ENCODE results near the gene RXRB.

The RXRB gene

GRCh38 chr6:33212857-33213165 lies 12.3 kb upstream of the RXRB start:
- Histone ChIP-seq H3K9me3 (ENCODE audit: severe bottlenecking) (no peaks in the 10 kb centered on the region), H3K4me1 (ENCODE audit: insufficient read depth, poor library complexity, severe bottlenecking) (peaks cover 7% of the 10 kb centered on the region), H3K27me3 (ENCODE audit: insufficient read depth, poor library complexity, severe bottlenecking) (no peaks in the 10 kb centered on the region), H3K27ac (ENCODE audit: poor library complexity, severe bottlenecking) (no peak overlapping the region), H3K36me3 (ENCODE audit: low read depth) (peaks cover 17% of the 10 kb centered on the region), H3K4me3 (ENCODE audit: severe bottlenecking) (peak overlapping the region; percentile 29)
- DNase-seq (ENCODE audit: low spot score), result no peak
- TF ChIP-seq CTCF (IDR thresholded peaks at IDR 0.05; ENCODE audit: poor library complexity, severe bottlenecking), result no peak
- ATAC-seq (ENCODE audit: low read depth), result no peak

DNA sequence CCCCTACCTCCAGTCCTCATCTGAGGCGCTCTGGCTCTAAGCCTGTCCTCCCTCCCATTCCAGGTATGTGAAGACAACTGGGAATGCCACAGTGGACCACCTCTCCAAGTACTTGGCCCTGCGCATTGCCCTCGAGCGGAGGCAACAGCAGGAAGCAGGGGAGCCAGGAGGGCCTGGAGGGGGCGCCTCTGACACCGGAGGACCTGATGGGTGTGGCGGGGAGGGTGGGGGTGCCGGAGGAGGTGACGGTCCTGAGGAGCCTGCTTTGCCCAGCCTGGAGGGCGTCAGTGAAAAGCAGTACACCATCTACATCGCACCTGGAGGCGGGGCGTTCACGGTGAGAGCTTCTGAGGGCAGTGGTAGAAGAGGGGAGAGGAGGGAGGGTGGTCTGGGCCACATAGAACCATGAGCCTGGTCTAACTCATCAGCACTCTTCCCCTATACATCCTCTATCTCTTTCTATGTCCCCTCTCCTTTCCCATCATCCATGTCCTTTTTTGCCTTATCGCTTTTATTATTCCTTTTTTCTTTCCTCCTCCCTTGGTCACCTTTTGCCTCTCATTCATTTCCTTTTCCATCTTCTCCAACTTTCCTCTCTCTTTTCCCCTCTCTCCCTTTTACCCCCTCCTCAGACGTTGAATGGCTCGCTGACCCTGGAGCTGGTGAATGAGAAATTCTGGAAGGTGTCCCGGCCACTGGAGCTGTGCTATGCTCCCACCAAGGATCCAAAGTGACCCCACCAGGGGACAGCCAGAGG lies 11.4 kb upstream of the RXRB start:
- no peak overlapping the region for H3K27ac ChIP-seq (ENCODE audit: poor library complexity, severe bottlenecking)
- TF ChIP-seq CTCF (IDR thresholded peaks at IDR 0.05; ENCODE audit: poor library complexity, severe bottlenecking), result no peak
- H3K4me1 ChIP-seq (ENCODE audit: insufficient read depth, poor library complexity, severe bottlenecking), result peaks cover 2% of the 10 kb centered on the region
- DNase-seq (ENCODE audit: low spot score) (peak; percentile 47), ATAC-seq (ENCODE audit: low read depth) (no peak)
- peaks cover 17% of the 10 kb centered on the region for H3K36me3 ChIP-seq (ENCODE audit: low read depth)
- no peak overlapping the region for H3K4me3 ChIP-seq (ENCODE audit: severe bottlenecking)
- H3K9me3 ChIP-seq (ENCODE audit: severe bottlenecking), result no peaks in the 10 kb centered on the region
- no peaks in the 10 kb centered on the region for H3K27me3 ChIP-seq (ENCODE audit: insufficient read depth, poor library complexity, severe bottlenecking)

- no peak for TF ChIP-seq CTCF (IDR thresholded peaks at IDR 0.05; ENCODE audit: poor library complexity, severe bottlenecking)
Observed at GRCh38 chr6:33211136-33211535, 10.7 kb upstream of the RXRB start.

GRCh38 chr6:33209856-33210255 lies 9.4 kb upstream of the RXRB start:
- H3K9me3 ChIP-seq (ENCODE audit: severe bottlenecking), result no peaks in the 10 kb centered on the region
- TF ChIP-seq CTCF (IDR thresholded peaks at IDR 0.05; ENCODE audit: poor library complexity, severe bottlenecking), result no peak
- ATAC-seq (ENCODE audit: low read depth) (no peak), DNase-seq (ENCODE audit: low spot score) (peak; percentile 52)
- H3K27me3 ChIP-seq (ENCODE audit: insufficient read depth, poor library complexity, severe bottlenecking), result no peaks in the 10 kb centered on the region
- H3K4me1 ChIP-seq (ENCODE audit: insufficient read depth, poor library complexity, severe bottlenecking), result peaks cover 20% of the 10 kb centered on the region
- H3K27ac ChIP-seq (ENCODE audit: poor library complexity, severe bottlenecking), result no peak overlapping the region
- H3K4me3 ChIP-seq (ENCODE audit: severe bottlenecking), result no peak overlapping the region
- peaks cover 17% of the 10 kb centered on the region for H3K36me3 ChIP-seq (ENCODE audit: low read depth)

More at GRCh38 chr6:33211136-33211535, 10.7 kb upstream of the RXRB start:
- no peak for ATAC-seq (ENCODE audit: low read depth)
- Histone ChIP-seq H3K27me3 (ENCODE audit: insufficient read depth, poor library complexity, severe bottlenecking) (no peaks in the 10 kb centered on the region), H3K4me3 (ENCODE audit: severe bottlenecking) (no peak overlapping the region), H3K36me3 (ENCODE audit: low read depth) (peaks cover 17% of the 10 kb centered on the region), H3K9me3 (ENCODE audit: severe bottlenecking) (no peaks in the 10 kb centered on the region), H3K4me1 (ENCODE audit: insufficient read depth, poor library complexity, severe bottlenecking) (peaks cover 9% of the 10 kb centered on the region), H3K27ac (ENCODE audit: poor library complexity, severe bottlenecking) (no peak overlapping the region)
- DNase-seq (ENCODE audit: low spot score), result peak; percentile 30
